ENCODE measurements around the gene MOG. TPM values are rescaled to one million over a fixed set of nuclear protein-coding genes. Genes with fewer than 3 reads are reported as not detected.
"Not testable (repeated sequence)": the region's sequence is repeated elsewhere in the genome, so short reads cannot be mapped to it uniquely, and the experiment has no call there.

MOG gene
- polyA plus RNA-seq, 3 donors: 0.51 TPM; not detected in 2

- DNase-seq: no peak
These were observed 23.4 kb upstream of the MOG start for GRCh38 chr6:29633534-29633905.

DNA sequence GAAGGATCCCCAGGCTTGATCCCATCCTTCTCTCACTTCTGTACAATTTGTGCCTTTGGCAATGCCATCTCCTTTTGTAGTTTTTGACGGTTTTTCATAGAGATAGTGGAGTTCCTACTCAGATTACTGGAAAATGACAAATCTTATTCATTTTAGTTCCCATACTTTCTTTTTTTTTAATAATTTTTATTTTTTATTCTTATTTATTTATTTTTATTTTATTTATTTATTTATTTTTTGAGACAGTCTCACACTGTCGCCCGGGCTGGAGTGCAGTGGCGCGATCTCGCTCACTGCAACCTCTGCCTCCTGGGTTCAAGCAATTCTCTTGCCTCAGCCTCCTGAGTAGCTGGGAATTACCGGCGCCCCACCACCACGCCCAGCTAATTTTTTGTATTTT is 19.6 kb upstream of the MOG start:
- no peak for DNase-seq

DNA sequence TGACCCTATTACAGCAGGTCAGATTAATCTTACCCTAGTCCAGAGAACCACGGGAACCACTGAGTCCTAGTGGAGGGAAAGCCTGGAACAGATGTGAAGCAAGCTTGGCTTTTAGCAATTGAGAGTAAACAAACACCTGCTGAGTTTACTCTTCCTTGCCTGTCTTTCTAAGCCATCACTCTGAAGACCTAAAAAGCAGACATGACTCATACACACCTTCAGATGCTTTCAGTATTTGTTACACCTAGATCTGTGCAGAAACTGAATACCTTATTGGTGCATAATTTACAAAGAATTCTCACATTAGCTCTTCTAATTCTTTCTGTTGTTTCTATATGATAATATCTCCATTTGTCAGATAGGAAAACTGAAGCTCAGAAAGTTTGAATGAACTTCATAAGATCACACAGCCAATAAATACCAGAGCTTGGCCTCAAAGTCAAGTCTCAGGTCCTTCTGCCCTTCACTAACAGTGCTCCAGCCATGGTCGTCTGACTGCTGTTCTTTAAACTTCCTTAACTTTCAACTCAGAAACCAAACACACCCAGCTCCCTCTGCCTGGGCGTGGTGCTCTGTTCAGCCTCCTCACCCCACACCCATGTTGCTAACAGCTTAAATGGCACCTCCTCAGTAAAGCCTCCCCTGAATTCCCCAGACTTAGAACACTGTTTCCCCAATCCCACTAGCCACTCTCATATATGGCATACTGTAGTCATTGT is 15.3 kb upstream of the MOG start:
- no peak for DNase-seq

GRCh38 chr6:29647927-29648642 is 8.8 kb upstream of the MOG start:
- DNase-seq: no peak

- DNase-seq: peak; percentile 96
These were observed 6.9 kb upstream of the MOG start for GRCh38 chr6:29649701-29650673.

- DNase-seq: no peak
These were observed 5.3 kb upstream of the MOG start for GRCh38 chr6:29651413-29652197.

- DNase-seq: no peak
These were observed 4.7 kb upstream of the MOG start for GRCh38 chr6:29652198-29652584.

GRCh38 chr6:29653452-29654038 is 3.3 kb upstream of the MOG start:
- peak; percentile 57 for DNase-seq

DNA sequence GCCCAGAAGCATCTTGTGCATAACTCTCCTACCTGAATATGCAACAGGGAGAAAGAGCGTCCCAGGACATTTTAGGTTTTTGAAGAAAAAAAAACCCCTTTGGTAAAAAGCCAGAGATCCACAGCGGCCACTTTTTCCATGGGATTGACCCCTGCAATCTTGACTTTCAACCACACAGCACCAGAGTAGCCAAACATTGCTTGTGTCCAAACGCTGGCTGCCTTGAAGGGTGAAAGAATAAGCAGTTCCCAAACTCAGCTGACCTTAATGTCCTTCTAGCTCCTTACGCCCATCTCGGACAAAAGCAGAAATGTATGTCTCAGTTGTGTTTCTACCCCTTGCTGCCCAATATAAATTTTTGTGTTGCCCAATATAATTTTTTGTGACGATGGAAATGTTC is 1.2 kb upstream of the MOG start:
- DNase-seq: no peak

- no peak for DNase-seq
These were observed 735 bp upstream of the MOG start for GRCh38 chr6:29656157-29656556.

- no peak for DNase-seq
These were observed 4.2 kb downstream of the MOG start for GRCh38 chr6:29661071-29661470.

GRCh38 chr6:29661502-29662141 is 4.7 kb downstream of the MOG start:
- DNase-seq: not testable (repeated sequence)

GRCh38 chr6:29663300-29664042 is 6.6 kb downstream of the MOG start:
- no peak for DNase-seq

- DNase-seq: no peak
These were observed 9.3 kb downstream of the MOG start for GRCh38 chr6:29665942-29666825.

DNA sequence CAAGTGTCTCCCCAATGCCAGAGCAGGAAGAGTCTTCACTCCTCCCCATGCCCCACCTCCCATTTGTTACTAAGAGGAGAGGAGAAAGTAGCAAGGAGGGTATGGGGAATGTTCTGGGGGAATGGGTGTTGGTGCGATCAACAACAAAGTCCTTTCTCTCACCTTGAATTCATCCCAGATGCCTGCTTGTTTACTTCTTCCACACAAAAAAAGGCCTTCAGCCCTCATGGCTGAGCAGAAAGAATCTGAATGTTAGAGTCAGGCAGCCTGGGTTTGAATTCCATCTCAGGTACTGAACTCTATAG is 9.9 kb downstream of the MOG start:
- no peak for DNase-seq

- no peak for DNase-seq
These were observed 10.3 kb downstream of the MOG start for GRCh38 chr6:29667158-29667557.

DNA sequence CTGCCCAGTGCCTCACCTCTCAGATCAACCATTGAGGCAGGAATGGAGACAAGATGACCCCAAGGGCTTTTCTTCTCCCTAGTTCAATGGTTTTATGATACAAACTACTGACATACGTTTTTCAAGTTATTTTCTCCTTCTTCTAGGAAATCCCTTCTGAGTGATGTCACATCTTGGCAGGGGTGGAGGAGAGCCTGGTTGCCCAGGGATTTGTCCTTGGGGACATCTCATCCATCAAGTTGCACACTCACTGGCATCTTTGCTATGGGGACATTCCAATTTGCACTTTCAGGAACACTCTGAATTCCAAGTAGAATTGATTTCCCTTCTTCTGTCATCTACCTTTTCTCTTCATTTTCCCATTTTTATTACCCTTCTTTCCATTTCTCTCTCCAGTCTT is 14.1 kb downstream of the MOG start:
- DNase-seq: no peak

- DNase-seq: not testable (repeated sequence)
These were observed 15.2 kb downstream of the MOG start for GRCh38 chr6:29672116-29672515.

DNA sequence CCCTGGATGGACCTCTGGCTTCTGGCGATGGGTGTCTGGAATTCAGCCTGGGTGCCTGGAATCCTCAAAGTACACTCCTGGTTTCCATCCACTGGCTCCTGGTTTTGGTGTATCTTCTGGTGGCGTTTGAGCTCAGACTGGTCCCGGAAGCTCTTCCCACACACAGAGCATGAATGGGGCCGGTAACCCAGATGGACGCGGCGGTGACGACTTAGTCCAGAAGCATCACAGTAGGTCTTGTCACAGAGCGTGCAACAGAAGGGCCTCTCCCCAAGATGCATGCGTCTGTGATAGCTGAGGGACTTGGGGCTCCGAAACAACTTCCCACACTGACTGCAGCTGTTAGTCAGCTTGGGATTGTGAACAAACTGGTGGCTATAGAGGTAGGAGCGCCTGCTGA is 16.3 kb downstream of the MOG start:
- no peak for DNase-seq

Data from renal pelvis (tissue), 4 donors.